Pancreas (tissue), 10 donors: ENCODE results near the gene COQ8A. TPM values are rescaled to one million over a fixed set of nuclear protein-coding genes. Genes with fewer than 3 reads are reported as not detected.

Source experiments
- ATAC-seq, 4 donors: fragments of 200-7000 bp; cut with Tn5 transposase; one replicate each; pipeline versions ENCODE4 v1.8.0 to v1.9.1; 2020; ENCODE audit warnings: mild to moderate bottlenecking in 4 of 4, moderate library complexity in 4 of 4
- DNase-seq, 6 donors: peaks; one replicate each; pipeline ENCODE4 v3.0.0-alpha.2; 2020
- FAIRE-seq: peaks from 2 replicates; lab custom pipeline; 2012; peaks lifted over from hg19 to GRCh38; lab: Jason Lieb, UNC
- H3K27ac ChIP-seq, 4 donors: fragments of 200-600 bp; sonication (generic); 1 replicate in 3 of 4; 2 replicates in 1 of 4; pipeline versions ENCODE4 v1.5.0 to v1.8.0; 2020
- H3K27me3 ChIP-seq, 4 donors: fragments of 200-600 bp; one replicate each; pipeline ENCODE4 v1.8.0; 2021
- H3K36me3 ChIP-seq, 3 donors: fragments of 200-600 bp; sonication (generic) in 1 of 3; one replicate each; pipeline versions ENCODE4 v1.5.0 to v1.8.0; 2020 to 2021
- H3K4me1 ChIP-seq, 3 donors: fragments of 200-600 bp; one replicate each; pipeline ENCODE4 v1.8.0; 2021
- H3K4me3 ChIP-seq, 4 donors: fragments of 200-600 bp; sonication (generic) in 2 of 4; one replicate each; pipeline versions ENCODE4 v1.5.0 to v1.8.0; 2020 to 2021
- H3K9me3 ChIP-seq, 4 donors: fragments of 200-600 bp; one replicate each; pipeline ENCODE4 v1.8.0; 2021
- WGBS, 2 donors: extraction: QIAGEN DNeasy Blood & Tissue Kit; methylation state at CpG; one replicate each; pipeline ENCODE4 v1.1.7; 2013; 5-methylcytosine and 5-hydroxymethylcytosine counted together
- intact Hi-C, 3 donors: fragments of 100-400 bp; cut with DNase I; formaldehyde crosslinking; loops; one replicate each; pipeline versions ENCODE4 v1.11.1 to v1.14.2; 2022
- polyA plus RNA-seq, 2 donors: library from polyadenylated mRNA; stranded (reverse); fragments of 200-250 nt; gene quantifications; one replicate each; pipeline ENCODE4 v1.2.3, GENCODE V29; 2013
- total RNA-seq, 6 donors: library from RNA; stranded (reverse); fragmentation: NEBNext Ultra II Directional in 4 of 6; extraction: Animal tissue kit (Norgen Biotek cat#: 25700) in 4 of 6; gene quantifications; one replicate each; pipeline versions ENCODE4 v1.2.1 to v1.2.4, GENCODE V29; 2021 to 2023
- TF ChIP-seq, protein P1 (sequence below), 4 donors: fragments of 200-600 bp; sonication (generic) in 3 of 4; IDR thresholded peaks; one replicate each; pipeline versions ENCODE4 v1.5.0 to v1.8.0; 2021; ENCODE audit warnings: antibody characterized with exemption in 4 of 4
- donor health status: healthy with polysubstance abuse.
- donor health status: DM: no; HTN: no; CAD: no; lungs with moderate emphysema.
- donor health status: DM: no; HTN: no; CAD: no.
- donor health status: control.
- donor health status: control.
- donor health status: Bipolar disorder and iron deficiency.
- donor health status: DM: yes; HTN: yes; CAD: no.
- donor health status: DM: no; HTN: no; CAD: no.
- donor health status: DM: no; HTN: no; CAD: no.
- donor health status: DM: yes; HTN: yes; CAD: no.

COQ8A gene
- total and polyA plus RNA-seq, 8 donors: 61.2 to 169 (median 92.5) TPM

DNA sequence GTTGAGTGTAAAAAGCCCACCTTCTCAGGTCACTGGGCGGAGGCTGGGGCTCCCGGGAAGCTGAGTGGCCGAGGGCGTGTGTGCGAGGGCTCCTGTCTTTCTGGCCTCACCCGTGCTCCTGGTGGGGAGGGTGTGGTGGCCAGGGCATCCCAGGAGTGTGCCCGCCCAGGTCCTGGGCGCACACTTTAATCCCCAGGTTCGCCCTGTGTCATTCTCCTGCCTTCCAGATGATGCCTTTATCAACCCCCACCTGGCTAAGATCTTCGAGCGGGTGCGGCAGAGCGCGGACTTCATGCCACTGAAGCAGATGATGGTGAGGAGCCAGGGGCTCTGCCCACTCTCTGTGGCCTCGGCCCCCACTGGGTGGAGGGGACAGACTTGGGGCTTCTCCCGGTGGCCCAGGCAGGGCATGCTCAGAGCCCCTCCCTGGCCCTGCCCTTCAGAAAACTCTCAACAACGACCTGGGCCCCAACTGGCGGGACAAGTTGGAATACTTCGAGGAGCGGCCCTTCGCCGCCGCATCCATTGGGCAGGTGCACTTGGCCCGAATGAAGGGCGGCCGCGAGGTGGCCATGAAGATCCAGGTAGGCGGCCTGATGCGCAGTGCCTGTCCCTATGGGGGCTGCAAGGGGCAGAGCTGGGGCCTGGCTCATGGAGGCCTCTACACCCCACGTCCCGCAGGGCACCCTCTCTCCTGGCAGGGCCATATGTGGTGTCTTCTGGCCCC is 42.5 kb downstream of the COQ8A start:
- FAIRE-seq (no peak), ATAC-seq (no peak), DNase-seq (peak in 2 of 6 donors; percentile 4 to 65)
- H3K27me3 ChIP-seq: no peaks in the 10 kb centered on the region
- peaks cover 0 to under 1% (median 0%) of the 10 kb centered on the region in 3 donors for H3K4me1 ChIP-seq
- intact Hi-C loops: no loop called here
- H3K4me3 ChIP-seq: no peak overlapping the region
- no peak overlapping the region for H3K27ac ChIP-seq
- TF ChIP-seq, protein P1, sequence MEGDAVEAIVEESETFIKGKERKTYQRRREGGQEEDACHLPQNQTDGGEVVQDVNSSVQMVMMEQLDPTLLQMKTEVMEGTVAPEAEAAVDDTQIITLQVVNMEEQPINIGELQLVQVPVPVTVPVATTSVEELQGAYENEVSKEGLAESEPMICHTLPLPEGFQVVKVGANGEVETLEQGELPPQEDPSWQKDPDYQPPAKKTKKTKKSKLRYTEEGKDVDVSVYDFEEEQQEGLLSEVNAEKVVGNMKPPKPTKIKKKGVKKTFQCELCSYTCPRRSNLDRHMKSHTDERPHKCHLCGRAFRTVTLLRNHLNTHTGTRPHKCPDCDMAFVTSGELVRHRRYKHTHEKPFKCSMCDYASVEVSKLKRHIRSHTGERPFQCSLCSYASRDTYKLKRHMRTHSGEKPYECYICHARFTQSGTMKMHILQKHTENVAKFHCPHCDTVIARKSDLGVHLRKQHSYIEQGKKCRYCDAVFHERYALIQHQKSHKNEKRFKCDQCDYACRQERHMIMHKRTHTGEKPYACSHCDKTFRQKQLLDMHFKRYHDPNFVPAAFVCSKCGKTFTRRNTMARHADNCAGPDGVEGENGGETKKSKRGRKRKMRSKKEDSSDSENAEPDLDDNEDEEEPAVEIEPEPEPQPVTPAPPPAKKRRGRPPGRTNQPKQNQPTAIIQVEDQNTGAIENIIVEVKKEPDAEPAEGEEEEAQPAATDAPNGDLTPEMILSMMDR (IDR thresholded peaks at IDR 0.05): no peak
- WGBS, 2 donors: 90 to 91% methylated on average over 28 to 31 of the region's 31 CpGs
- H3K9me3 ChIP-seq: no peaks in the 10 kb centered on the region
- peaks cover 0 to 87% (median 35%) of the 10 kb centered on the region in 3 donors for H3K36me3 ChIP-seq

DNA sequence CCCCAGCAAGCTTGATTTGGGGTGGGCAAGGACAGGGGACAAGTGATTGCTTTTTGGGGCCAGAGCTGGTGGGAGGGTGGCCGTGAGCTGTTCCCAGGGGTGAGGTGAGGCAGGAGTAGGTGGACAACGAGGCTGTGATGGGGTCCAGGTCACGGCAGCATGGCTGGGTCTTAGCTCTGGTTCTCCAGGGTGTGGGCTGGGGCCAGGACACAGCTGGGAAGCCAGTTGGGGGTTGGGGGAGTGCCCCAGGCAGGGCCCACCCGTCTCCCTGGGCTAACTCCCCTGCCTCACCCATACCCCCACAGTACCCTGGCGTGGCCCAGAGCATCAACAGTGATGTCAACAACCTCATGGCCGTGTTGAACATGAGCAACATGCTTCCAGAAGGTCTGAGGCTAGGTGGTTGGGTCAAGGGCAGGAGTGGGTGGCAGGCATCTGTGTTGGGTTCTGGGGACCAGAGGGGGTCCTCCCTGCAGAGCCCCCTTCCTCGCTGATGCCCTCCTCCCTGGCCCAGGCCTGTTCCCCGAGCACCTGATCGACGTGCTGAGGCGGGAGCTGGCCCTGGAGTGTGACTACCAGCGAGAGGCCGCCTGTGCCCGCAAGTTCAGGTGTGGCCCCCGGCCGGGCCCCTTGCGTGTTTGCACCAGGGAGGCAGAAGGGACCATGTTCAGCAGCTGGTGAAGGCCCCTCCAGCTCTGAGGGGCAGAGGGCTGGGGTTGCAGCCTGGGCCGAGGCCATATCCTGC is 43.3 kb downstream of the COQ8A start:
- DNase-seq (peak in 1 of 6 donors; percentile 84), FAIRE-seq (no peak), ATAC-seq (no peak)
- Histone ChIP-seq H3K9me3 (no peaks in the 10 kb centered on the region), H3K36me3 (peaks cover 0 to 84% (median 35%) of the 10 kb centered on the region in 3 donors), H3K27ac (no peak overlapping the region), H3K4me1 (peaks cover 0 to 3% (median 0%) of the 10 kb centered on the region in 3 donors), H3K27me3 (no peaks in the 10 kb centered on the region), H3K4me3 (no peak overlapping the region)
- WGBS, 2 donors: 91 to 95% methylated on average over 17 to 18 of the region's 18 CpGs
- TF ChIP-seq, protein P1 (IDR thresholded peaks at IDR 0.05): no peak
- intact Hi-C loops: no loop called here

DNA sequence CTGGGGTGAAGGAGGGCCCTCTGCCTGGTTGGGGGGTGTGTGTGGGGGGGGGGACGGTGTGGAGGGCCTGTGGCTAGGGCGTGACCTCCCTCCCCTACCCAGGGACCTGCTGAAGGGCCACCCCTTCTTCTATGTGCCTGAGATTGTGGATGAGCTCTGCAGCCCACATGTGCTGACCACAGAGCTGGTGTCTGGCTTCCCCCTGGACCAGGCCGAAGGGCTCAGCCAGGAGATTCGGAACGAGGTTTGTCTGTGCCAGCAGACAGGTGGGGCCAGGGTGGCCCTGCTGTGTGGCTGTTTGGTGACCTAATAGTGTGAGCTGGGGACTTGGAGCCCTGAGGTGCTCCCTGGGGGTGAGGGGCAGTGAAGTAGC is 43.9 kb downstream of the COQ8A start:
- ATAC-seq (no peak), FAIRE-seq (no peak), DNase-seq (peak in 1 of 6 donors; percentile 49)
- Histone ChIP-seq H3K27me3 (no peaks in the 10 kb centered on the region), H3K9me3 (no peaks in the 10 kb centered on the region), H3K36me3 (peaks cover 0 to 80% (median 35%) of the 10 kb centered on the region in 3 donors), H3K27ac (peak overlapping the region in 1 of 4 donors; percentile 16), H3K4me3 (no peak overlapping the region), H3K4me1 (peaks cover 0 to 7% (median 2%) of the 10 kb centered on the region in 3 donors)
- intact Hi-C loops: no loop called here
- WGBS, 2 donors: 85 to 90% methylated on average over 5 of the region's 5 CpGs
- TF ChIP-seq, protein P1 (IDR thresholded peaks at IDR 0.05): no peak

DNA sequence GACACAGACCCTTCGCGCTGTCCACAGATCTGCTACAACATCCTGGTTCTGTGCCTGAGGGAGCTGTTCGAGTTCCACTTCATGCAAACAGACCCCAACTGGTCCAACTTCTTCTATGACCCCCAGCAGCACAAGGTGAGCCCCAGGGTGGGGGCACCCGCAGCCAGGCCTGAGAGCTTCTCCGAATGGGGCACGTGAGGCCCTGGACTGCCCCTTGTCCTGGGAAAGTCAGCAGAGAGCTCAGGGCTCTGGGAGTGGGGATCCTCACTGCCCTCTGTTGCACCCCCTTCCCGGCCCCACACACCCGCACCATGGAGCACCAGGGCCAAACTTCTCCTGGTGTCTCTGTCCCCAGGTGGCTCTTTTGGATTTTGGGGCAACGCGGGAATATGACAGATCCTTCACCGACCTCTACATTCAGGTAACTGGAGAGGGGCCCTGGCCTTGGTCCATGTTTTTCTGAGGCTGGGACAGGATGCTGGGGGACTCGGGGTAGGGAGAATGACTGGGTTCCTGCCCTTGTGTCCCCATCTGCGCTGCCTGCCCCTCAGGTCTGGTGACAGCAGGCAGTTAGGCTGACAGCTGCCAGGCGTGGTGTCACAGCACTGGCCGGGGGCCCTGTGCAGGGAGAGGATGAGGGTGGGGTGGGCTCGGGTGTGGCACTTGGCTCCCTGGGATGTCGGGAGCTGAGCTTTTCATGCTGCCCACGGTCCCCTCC is 44.6 kb downstream of the COQ8A start:
- Histone ChIP-seq H3K36me3 (peaks cover 0 to 78% (median 35%) of the 10 kb centered on the region in 3 donors), H3K4me3 (no peak overlapping the region), H3K27me3 (no peaks in the 10 kb centered on the region), H3K9me3 (no peaks in the 10 kb centered on the region), H3K4me1 (peaks cover 6 to 13% (median 8%) of the 10 kb centered on the region in 3 donors), H3K27ac (no peak overlapping the region)
- FAIRE-seq (no peak), DNase-seq (peak in 1 of 6 donors; percentile 69), ATAC-seq (no peak)
- TF ChIP-seq, protein P1 (IDR thresholded peaks at IDR 0.05): no peak
- intact Hi-C loops: no loop called here
- 86 to 89% methylated on average over 18 of the region's 18 CpGs for WGBS, 2 donors
